Endothelial cell (in vitro differentiated cells): Measurements from ENCODE around the gene GPR137C. TPM values are rescaled to one million over a fixed set of nuclear protein-coding genes. Genes with fewer than 3 reads are reported as not detected.

ENCODE experiments used
- DNase-seq: peaks from one replicate; pipeline ENCODE4 v3.0.0; 2021; ENCODE audit warnings: low spot score
- H3K27ac Mint-ChIP-seq: one replicate; pipeline ENCODE4 v1.8.0; 2021; ENCODE audit warnings: mixed read lengths, inconsistent platforms; ENCODE audit not compliant: unreplicated experiment
- H3K27me3 Mint-ChIP-seq: one replicate; pipeline ENCODE4 v1.8.0; 2021; ENCODE audit warnings: mild to moderate bottlenecking, moderate library complexity, mixed read lengths, inconsistent platforms; ENCODE audit not compliant: unreplicated experiment
- H3K36me3 Mint-ChIP-seq: one replicate; pipeline ENCODE4 v1.8.0; 2021; ENCODE audit warnings: mild to moderate bottlenecking, low read depth, mixed read lengths, inconsistent platforms; ENCODE audit not compliant: unreplicated experiment
- H3K4me1 Mint-ChIP-seq: one replicate; pipeline ENCODE4 v1.8.0; 2021; ENCODE audit warnings: mild to moderate bottlenecking, mixed read lengths, inconsistent platforms; ENCODE audit not compliant: unreplicated experiment
- H3K4me3 Mint-ChIP-seq: one replicate; pipeline ENCODE4 v1.8.0; 2021; ENCODE audit warnings: mild to moderate bottlenecking, mixed read lengths, inconsistent platforms; ENCODE audit not compliant: unreplicated experiment
- H3K9me3 Mint-ChIP-seq: one replicate; pipeline ENCODE4 v1.8.0; 2021; ENCODE audit warnings: mixed read lengths, inconsistent platforms; ENCODE audit not compliant: unreplicated experiment
- CTCF ChIP-seq: fragments of 200-600 bp; sonication (generic); IDR thresholded peaks from one replicate; pipeline ENCODE4 v1.5.0; 2021; ENCODE audit warnings: antibody characterized with exemption; ENCODE audit not compliant: unreplicated experiment
- total RNA-seq: library from RNA; stranded (reverse); fragmentation: NEBNext Ultra II Directional; extraction: Animal tissue kit (Norgen Biotek cat#: 25700); gene quantifications from one replicate; pipeline ENCODE4 v1.2.1, GENCODE V29; 2021; ENCODE audit not compliant: unreplicated experiment

Gene GPR137C
- total RNA-seq, 1 donor from 2014 or later, result 3.3 TPM

GRCh38 chr14:52640137-52640536 lies 87.5 kb downstream of the GPR137C start:
- no peak for DNase-seq
- no peak overlapping the region for H3K27ac Mint-ChIP-seq
- H3K4me1 Mint-ChIP-seq, result no peaks in the 10 kb centered on the region
- no peak for TF ChIP-seq CTCF
- peaks cover 15% of the 10 kb centered on the region for H3K36me3 Mint-ChIP-seq
- no peak overlapping the region for H3K4me3 Mint-ChIP-seq
- no peaks in the 10 kb centered on the region for H3K9me3 Mint-ChIP-seq
- no peaks in the 10 kb centered on the region for H3K27me3 Mint-ChIP-seq

- no peaks in the 10 kb centered on the region for H3K27me3 Mint-ChIP-seq
- H3K27ac Mint-ChIP-seq, result no peak overlapping the region
- no peak overlapping the region for H3K4me3 Mint-ChIP-seq
- no peak for TF ChIP-seq CTCF
- H3K9me3 Mint-ChIP-seq, result no peaks in the 10 kb centered on the region
- H3K4me1 Mint-ChIP-seq, result no peaks in the 10 kb centered on the region
- peaks cover 15% of the 10 kb centered on the region for H3K36me3 Mint-ChIP-seq
- DNase-seq, result no peak
Observed at GRCh38 chr14:52641745-52642144, 89.1 kb downstream of the GPR137C start.

- DNase-seq, result no peak
- Mint-ChIP-seq H3K9me3 (no peaks in the 10 kb centered on the region), H3K36me3 (no peaks in the 10 kb centered on the region), H3K4me1 (no peaks in the 10 kb centered on the region), H3K4me3 (no peak overlapping the region), H3K27me3 (no peaks in the 10 kb centered on the region), H3K27ac (no peak overlapping the region)
- no peak for TF ChIP-seq CTCF
Observed at GRCh38 chr14:52649511-52649910, 96.9 kb downstream of the GPR137C start.

- no peak for TF ChIP-seq CTCF
- H3K27ac Mint-ChIP-seq, result no peak overlapping the region
- H3K27me3 Mint-ChIP-seq, result no peaks in the 10 kb centered on the region
- no peaks in the 10 kb centered on the region for H3K9me3 Mint-ChIP-seq
- H3K36me3 Mint-ChIP-seq, result no peaks in the 10 kb centered on the region
- no peak for DNase-seq
- no peak overlapping the region for H3K4me3 Mint-ChIP-seq
- H3K4me1 Mint-ChIP-seq, result no peaks in the 10 kb centered on the region
Observed at GRCh38 chr14:52650774-52651173, 98.1 kb downstream of the GPR137C start.

GRCh38 chr14:52656905-52657304 lies 104.3 kb downstream of the GPR137C start:
- TF ChIP-seq CTCF, result no peak
- Mint-ChIP-seq H3K4me1 (no peaks in the 10 kb centered on the region), H3K27me3 (no peaks in the 10 kb centered on the region), H3K36me3 (no peaks in the 10 kb centered on the region), H3K27ac (no peak overlapping the region), H3K9me3 (no peaks in the 10 kb centered on the region), H3K4me3 (no peak overlapping the region)
- DNase-seq, result no peak
